Astrocyte (in vitro differentiated cells and primary cell): ENCODE measurements around the gene GCK. TPM values are rescaled to one million over a fixed set of nuclear protein-coding genes. Genes with fewer than 3 reads are reported as not detected.

Experiments used
- DNase-seq: peaks from one replicate; pipeline ENCODE4 v3.0.0-alpha.2; 2010; ENCODE audit warnings: low read depth
- FAIRE-seq: peaks from 2 replicates; lab custom pipeline; 2011; peaks lifted over from hg19 to GRCh38; lab: Jason Lieb, UNC
- H2AFZ ChIP-seq: 2 replicates; pipeline ENCODE4 v1.6.0; 2012; ENCODE audit warnings: low read depth, low read length, inconsistent platforms
- H3K27ac ChIP-seq: 2 replicates; pipeline ENCODE4 v1.5.1; 2011; ENCODE audit warnings: low read depth, low read length, inconsistent platforms
- H3K27me3 ChIP-seq: 2 replicates; pipeline ENCODE4 v1.6.0; 2011; ENCODE audit warnings: low read length, inconsistent platforms; ENCODE audit not compliant: insufficient read depth
- H3K36me3 ChIP-seq: 2 replicates; pipeline ENCODE4 v1.5.1; 2011; ENCODE audit warnings: low read length, inconsistent platforms; ENCODE audit not compliant: insufficient read depth
- H3K4me1 ChIP-seq: 2 replicates; pipeline ENCODE4 v1.5.1; 2011; ENCODE audit warnings: low read length, inconsistent platforms; ENCODE audit not compliant: insufficient read depth
- H3K4me2 ChIP-seq: 2 replicates; pipeline ENCODE4 v1.6.0; 2012; ENCODE audit warnings: low read length, inconsistent platforms
- H3K4me3 ChIP-seq: 2 replicates; pipeline ENCODE4 v1.5.1; 2011; ENCODE audit warnings: low read depth, mild to moderate bottlenecking, low read length, inconsistent platforms; ENCODE audit not compliant: insufficient read depth
- H3K79me2 ChIP-seq: 2 replicates; pipeline ENCODE4 v1.6.0; 2012; ENCODE audit warnings: mild to moderate bottlenecking, low read length, inconsistent platforms; ENCODE audit not compliant: insufficient read depth
- H3K9ac ChIP-seq: 2 replicates; pipeline ENCODE4 v1.6.0; 2012; ENCODE audit warnings: mild to moderate bottlenecking, low read length, inconsistent platforms
- H3K9me3 ChIP-seq: 2 replicates; pipeline ENCODE4 v1.5.1; 2012; ENCODE audit warnings: low read depth, mild to moderate bottlenecking, low read length, inconsistent platforms; ENCODE audit not compliant: insufficient read depth
- H4K20me1 ChIP-seq: 2 replicates; pipeline ENCODE4 v1.6.0; 2012; ENCODE audit warnings: low read length, inconsistent platforms; ENCODE audit not compliant: insufficient read depth
- H3K27ac Mint-ChIP-seq: one replicate; pipeline ENCODE4 v1.8.0; 2021; ENCODE audit warnings: mild to moderate bottlenecking, mixed read lengths; ENCODE audit not compliant: unreplicated experiment
- H3K27me3 Mint-ChIP-seq: one replicate; pipeline ENCODE4 v1.8.0; 2021; ENCODE audit warnings: low read depth, mixed read lengths; ENCODE audit not compliant: unreplicated experiment
- H3K36me3 Mint-ChIP-seq: one replicate; pipeline ENCODE4 v1.8.0; 2021; ENCODE audit warnings: low read depth, mixed read lengths; ENCODE audit not compliant: unreplicated experiment
- H3K4me1 Mint-ChIP-seq: one replicate; pipeline ENCODE4 v1.8.0; 2021; ENCODE audit warnings: low read depth, mixed read lengths; ENCODE audit not compliant: unreplicated experiment
- H3K4me3 Mint-ChIP-seq: one replicate; pipeline ENCODE4 v1.8.0; 2021; ENCODE audit warnings: mild to moderate bottlenecking, moderate library complexity, mixed read lengths; ENCODE audit not compliant: unreplicated experiment
- H3K9me3 Mint-ChIP-seq: one replicate; pipeline ENCODE4 v1.8.0; 2021; ENCODE audit warnings: mild to moderate bottlenecking, mixed read lengths; ENCODE audit not compliant: unreplicated experiment
- EZH2 ChIP-seq: IDR thresholded peaks from 2 replicates; pipeline ENCODE4 v1.6.1; 2012; ENCODE audit warnings: mild to moderate bottlenecking, low read length, inconsistent platforms; ENCODE audit not compliant: insufficient read depth
- total RNA-seq: library from RNA; stranded (reverse); gene quantifications from 2 replicates; pipeline ENCODE4 v1.2.1, GENCODE V29; 2021
- TF ChIP-seq, protein P1 (sequence below): IDR thresholded peaks from 2 replicates; pipeline ENCODE4 v1.5.1; 2011; ENCODE audit warnings: low read depth, mild to moderate bottlenecking, inconsistent platforms, low read length, moderate library complexity; ENCODE audit not compliant: insufficient read depth

GCK gene
- total RNA-seq, 1 donor from 2014 or later: not detected

DNA sequence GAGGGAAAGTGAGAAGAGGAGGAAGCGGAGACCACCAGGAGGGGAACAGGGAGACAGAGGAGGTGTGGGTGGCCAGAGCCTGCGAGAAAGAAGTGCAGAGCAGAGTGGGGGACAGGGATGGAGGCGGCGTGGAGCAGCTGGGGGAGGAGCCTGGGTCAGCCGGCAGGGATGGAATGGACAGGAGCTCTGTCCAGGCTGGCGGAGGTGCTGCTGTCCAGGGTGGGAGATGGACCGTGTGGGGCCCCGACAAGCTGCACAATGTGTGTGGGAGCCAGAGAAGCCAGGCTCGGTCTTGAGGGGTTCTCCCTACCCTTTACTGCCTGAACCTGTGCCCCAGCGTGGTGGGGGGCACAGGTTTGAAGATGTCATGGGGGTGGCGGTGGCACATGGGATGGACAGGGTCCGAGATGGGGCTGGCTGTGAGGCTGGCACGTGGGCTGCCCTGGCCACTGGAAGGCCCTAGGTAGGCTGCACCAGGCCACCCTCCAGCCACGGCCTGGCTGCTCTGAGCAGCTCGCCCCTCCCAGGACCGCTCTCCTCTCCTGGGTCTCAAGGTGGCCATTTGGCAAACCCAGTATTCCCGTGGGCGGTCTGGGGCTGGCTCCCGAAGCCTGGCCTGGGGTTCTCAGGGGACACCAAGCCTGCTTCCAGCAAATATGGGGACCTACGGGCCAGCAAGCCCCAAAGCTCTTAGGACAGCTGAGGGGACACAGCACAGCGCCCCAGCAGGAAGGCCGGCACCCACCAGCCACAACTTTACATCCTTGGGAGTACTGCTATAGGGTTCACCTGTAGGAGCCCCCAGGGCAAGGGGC is 43.9 kb upstream of the GCK start:
- no peak overlapping the region for H3K27ac Mint-ChIP-seq
- no peaks in the 10 kb centered on the region for H3K9me3 Mint-ChIP-seq
- no peaks in the 10 kb centered on the region for H3K36me3 ChIP-seq
- no peaks in the 10 kb centered on the region for H3K27me3 ChIP-seq
- no peak overlapping the region for H2AFZ ChIP-seq
- no peak overlapping the region for H3K9ac ChIP-seq
- H3K79me2 ChIP-seq: no peaks in the 10 kb centered on the region
- H3K4me3 Mint-ChIP-seq: no peak overlapping the region
- no peaks in the 10 kb centered on the region for H3K9me3 ChIP-seq
- no peak for TF ChIP-seq EZH2
- TF ChIP-seq, protein P1, sequence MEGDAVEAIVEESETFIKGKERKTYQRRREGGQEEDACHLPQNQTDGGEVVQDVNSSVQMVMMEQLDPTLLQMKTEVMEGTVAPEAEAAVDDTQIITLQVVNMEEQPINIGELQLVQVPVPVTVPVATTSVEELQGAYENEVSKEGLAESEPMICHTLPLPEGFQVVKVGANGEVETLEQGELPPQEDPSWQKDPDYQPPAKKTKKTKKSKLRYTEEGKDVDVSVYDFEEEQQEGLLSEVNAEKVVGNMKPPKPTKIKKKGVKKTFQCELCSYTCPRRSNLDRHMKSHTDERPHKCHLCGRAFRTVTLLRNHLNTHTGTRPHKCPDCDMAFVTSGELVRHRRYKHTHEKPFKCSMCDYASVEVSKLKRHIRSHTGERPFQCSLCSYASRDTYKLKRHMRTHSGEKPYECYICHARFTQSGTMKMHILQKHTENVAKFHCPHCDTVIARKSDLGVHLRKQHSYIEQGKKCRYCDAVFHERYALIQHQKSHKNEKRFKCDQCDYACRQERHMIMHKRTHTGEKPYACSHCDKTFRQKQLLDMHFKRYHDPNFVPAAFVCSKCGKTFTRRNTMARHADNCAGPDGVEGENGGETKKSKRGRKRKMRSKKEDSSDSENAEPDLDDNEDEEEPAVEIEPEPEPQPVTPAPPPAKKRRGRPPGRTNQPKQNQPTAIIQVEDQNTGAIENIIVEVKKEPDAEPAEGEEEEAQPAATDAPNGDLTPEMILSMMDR: no peak
- no peak for FAIRE-seq
- no peaks in the 10 kb centered on the region for H4K20me1 ChIP-seq
- peaks cover 20% of the 10 kb centered on the region for H3K27me3 Mint-ChIP-seq
- no peak overlapping the region for H3K4me2 ChIP-seq
- no peak overlapping the region for H3K27ac ChIP-seq
- no peak overlapping the region for H3K4me3 ChIP-seq
- H3K4me1 ChIP-seq: no peaks in the 10 kb centered on the region
- H3K36me3 Mint-ChIP-seq: no peaks in the 10 kb centered on the region
- no peaks in the 10 kb centered on the region for H3K4me1 Mint-ChIP-seq
- no peak for DNase-seq

GRCh38 chr7:44232396-44232795 is 43.2 kb upstream of the GCK start:
- Histone ChIP-seq H3K4me3 (no peak overlapping the region), H3K36me3 (no peaks in the 10 kb centered on the region), H2AFZ (no peak overlapping the region), H4K20me1 (no peaks in the 10 kb centered on the region), H3K27ac (no peak overlapping the region), H3K4me1 (no peaks in the 10 kb centered on the region), H3K27me3 (no peaks in the 10 kb centered on the region), H3K4me2 (no peak overlapping the region), H3K9me3 (no peaks in the 10 kb centered on the region), H3K9ac (no peak overlapping the region), H3K79me2 (no peaks in the 10 kb centered on the region)
- no peak for TF ChIP-seq EZH2
- TF ChIP-seq, protein P1: no peak
- Mint-ChIP-seq H3K4me3 (no peak overlapping the region), H3K4me1 (no peaks in the 10 kb centered on the region), H3K36me3 (no peaks in the 10 kb centered on the region), H3K27ac (no peak overlapping the region), H3K9me3 (no peaks in the 10 kb centered on the region), H3K27me3 (peaks cover 22% of the 10 kb centered on the region)
- DNase-seq (no peak), FAIRE-seq (no peak)

DNA sequence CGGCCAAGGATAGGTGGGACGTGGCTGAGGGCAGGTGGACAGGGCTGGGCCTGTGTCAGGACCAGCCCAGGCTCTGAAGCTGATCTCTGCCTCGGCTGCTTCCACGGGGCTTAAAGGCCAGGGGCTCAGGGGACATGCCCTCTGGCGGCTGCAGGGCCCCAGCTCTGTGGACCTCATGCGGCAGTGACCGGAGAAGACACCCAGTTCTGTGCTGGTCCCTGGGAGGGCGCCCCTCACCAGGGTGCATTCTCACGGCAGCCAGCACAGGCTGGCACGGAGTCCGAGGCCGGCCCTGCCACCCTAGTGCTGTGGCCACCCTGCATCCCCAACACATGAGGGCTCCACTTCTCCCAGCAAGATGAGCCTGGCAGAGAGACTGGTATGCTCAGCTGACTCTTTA is 41.8 kb upstream of the GCK start:
- Histone ChIP-seq H3K9ac (no peak overlapping the region), H3K4me2 (no peak overlapping the region), H3K27ac (no peak overlapping the region), H2AFZ (no peak overlapping the region), H3K36me3 (no peaks in the 10 kb centered on the region), H3K79me2 (no peaks in the 10 kb centered on the region), H3K27me3 (peaks cover under 1% of the 10 kb centered on the region), H4K20me1 (no peaks in the 10 kb centered on the region), H3K4me1 (no peaks in the 10 kb centered on the region), H3K9me3 (no peaks in the 10 kb centered on the region), H3K4me3 (no peak overlapping the region)
- Mint-ChIP-seq H3K27me3 (peaks cover 15% of the 10 kb centered on the region), H3K9me3 (no peaks in the 10 kb centered on the region), H3K36me3 (no peaks in the 10 kb centered on the region), H3K27ac (no peak overlapping the region), H3K4me1 (no peaks in the 10 kb centered on the region), H3K4me3 (no peak overlapping the region)
- FAIRE-seq: no peak
- TF ChIP-seq EZH2: no peak
- TF ChIP-seq, protein P1: no peak
- no peak for DNase-seq
